OCI-LY3 (cell line): ENCODE data around the gene ADM.

Experiments used
- CTCF ChIP-seq: fragments of 200-600, 300-600 bp; sonication (generic); IDR thresholded peaks from 2 replicates; pipeline ENCODE4 v1.5.1; 2014; ENCODE audit warnings: antibody characterized with exemption, low read length, low read depth
- EZH2phosphoT487 ChIP-seq: fragments of 200-600 bp; shearing (Covaris generic); IDR thresholded peaks from 2 replicates; pipeline ENCODE4 v1.6.1; 2018; ENCODE audit warnings: antibody characterized with exemption, mixed run types, low read depth

- TF ChIP-seq CTCF (no peak), EZH2phosphoT487 (no peak)
Observed at GRCh38 chr11:10315083-10315482, 10.2 kb downstream of the ADM start.
